ENCODE data around the gene HAUS6. TPM values are rescaled to one million over a fixed set of nuclear protein-coding genes. Genes with fewer than 3 reads are reported as not detected.
A peak's percentile ranks its signal among the peaks of the same experiment; 100 is the strongest.

The HAUS6 gene
- total and polyA plus RNA-seq, 2 of the 13 experiments (the other 11 are each of a cell fraction or from before 2014, with no cell fraction given): 9.8 to 31.1 TPM

- TF ChIP-seq HNRNPK (IDR thresholded peaks at IDR 0.05; ENCODE audit: low read depth, low read length, poor library complexity, severe bottlenecking) (no peak), MYPOP (CRISPR knock-in tag; IDR thresholded peaks at IDR 0.05) (0 out of 2 replicates have a peak, but pooled peaks have one; percentile 18), ELF1 (CRISPR knock-in tag; IDR thresholded peaks at IDR 0.05) (no peak), ZNF557 (CRISPR knock-in tag; IDR thresholded peaks at IDR 0.05) (no peak), REL (CRISPR knock-in tag; conservative IDR thresholded peaks at IDR 0.05) (no peak), HHEX (CRISPR knock-in tag; IDR thresholded peaks at IDR 0.05) (no peak), NFE2L1 (CRISPR knock-in tag; IDR thresholded peaks at IDR 0.05; ENCODE audit: borderline replicate concordance) (no peak), ZNF10 (CRISPR knock-in tag; IDR thresholded peaks at IDR 0.05; ENCODE audit: borderline replicate concordance, low read depth) (no peak), MYNN (CRISPR knock-in tag; IDR thresholded peaks at IDR 0.05; ENCODE audit: low read depth) (no peak), TCF7 (IDR thresholded peaks at IDR 0.05; ENCODE audit: low read depth) (peak; percentile 86), KLF11 (CRISPR knock-in tag; IDR thresholded peaks at IDR 0.05) (no peak), NCOA2 (CRISPR knock-in tag; IDR thresholded peaks at IDR 0.05) (peak; percentile 57), SAP130 (CRISPR knock-in tag; IDR thresholded peaks at IDR 0.05; ENCODE audit: low read depth) (peak; percentile 54; the same call in 1 of the 2 replicates), RBM22 (optimal IDR thresholded peaks at IDR 0.05; ENCODE audit: low read length) (no peak), ZNF253 (CRISPR knock-in tag; IDR thresholded peaks at IDR 0.05; ENCODE audit: borderline replicate concordance) (no peak)
- TF ChIP-seq, protein P1, sequence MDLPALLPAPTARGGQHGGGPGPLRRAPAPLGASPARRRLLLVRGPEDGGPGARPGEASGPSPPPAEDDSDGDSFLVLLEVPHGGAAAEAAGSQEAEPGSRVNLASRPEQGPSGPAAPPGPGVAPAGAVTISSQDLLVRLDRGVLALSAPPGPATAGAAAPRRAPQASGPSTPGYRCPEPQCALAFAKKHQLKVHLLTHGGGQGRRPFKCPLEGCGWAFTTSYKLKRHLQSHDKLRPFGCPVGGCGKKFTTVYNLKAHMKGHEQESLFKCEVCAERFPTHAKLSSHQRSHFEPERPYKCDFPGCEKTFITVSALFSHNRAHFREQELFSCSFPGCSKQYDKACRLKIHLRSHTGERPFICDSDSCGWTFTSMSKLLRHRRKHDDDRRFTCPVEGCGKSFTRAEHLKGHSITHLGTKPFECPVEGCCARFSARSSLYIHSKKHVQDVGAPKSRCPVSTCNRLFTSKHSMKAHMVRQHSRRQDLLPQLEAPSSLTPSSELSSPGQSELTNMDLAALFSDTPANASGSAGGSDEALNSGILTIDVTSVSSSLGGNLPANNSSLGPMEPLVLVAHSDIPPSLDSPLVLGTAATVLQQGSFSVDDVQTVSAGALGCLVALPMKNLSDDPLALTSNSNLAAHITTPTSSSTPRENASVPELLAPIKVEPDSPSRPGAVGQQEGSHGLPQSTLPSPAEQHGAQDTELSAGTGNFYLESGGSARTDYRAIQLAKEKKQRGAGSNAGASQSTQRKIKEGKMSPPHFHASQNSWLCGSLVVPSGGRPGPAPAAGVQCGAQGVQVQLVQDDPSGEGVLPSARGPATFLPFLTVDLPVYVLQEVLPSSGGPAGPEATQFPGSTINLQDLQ (CRISPR knock-in tag; IDR thresholded peaks at IDR 0.05): no peak
- TF ChIP-seq, protein P2, sequence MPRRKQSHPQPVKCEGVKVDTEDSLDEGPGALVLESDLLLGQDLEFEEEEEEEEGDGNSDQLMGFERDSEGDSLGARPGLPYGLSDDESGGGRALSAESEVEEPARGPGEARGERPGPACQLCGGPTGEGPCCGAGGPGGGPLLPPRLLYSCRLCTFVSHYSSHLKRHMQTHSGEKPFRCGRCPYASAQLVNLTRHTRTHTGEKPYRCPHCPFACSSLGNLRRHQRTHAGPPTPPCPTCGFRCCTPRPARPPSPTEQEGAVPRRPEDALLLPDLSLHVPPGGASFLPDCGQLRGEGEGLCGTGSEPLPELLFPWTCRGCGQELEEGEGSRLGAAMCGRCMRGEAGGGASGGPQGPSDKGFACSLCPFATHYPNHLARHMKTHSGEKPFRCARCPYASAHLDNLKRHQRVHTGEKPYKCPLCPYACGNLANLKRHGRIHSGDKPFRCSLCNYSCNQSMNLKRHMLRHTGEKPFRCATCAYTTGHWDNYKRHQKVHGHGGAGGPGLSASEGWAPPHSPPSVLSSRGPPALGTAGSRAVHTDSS (CRISPR knock-in tag; conservative IDR thresholded peaks at IDR 0.05): no peak
- TF ChIP-seq, protein P3, sequence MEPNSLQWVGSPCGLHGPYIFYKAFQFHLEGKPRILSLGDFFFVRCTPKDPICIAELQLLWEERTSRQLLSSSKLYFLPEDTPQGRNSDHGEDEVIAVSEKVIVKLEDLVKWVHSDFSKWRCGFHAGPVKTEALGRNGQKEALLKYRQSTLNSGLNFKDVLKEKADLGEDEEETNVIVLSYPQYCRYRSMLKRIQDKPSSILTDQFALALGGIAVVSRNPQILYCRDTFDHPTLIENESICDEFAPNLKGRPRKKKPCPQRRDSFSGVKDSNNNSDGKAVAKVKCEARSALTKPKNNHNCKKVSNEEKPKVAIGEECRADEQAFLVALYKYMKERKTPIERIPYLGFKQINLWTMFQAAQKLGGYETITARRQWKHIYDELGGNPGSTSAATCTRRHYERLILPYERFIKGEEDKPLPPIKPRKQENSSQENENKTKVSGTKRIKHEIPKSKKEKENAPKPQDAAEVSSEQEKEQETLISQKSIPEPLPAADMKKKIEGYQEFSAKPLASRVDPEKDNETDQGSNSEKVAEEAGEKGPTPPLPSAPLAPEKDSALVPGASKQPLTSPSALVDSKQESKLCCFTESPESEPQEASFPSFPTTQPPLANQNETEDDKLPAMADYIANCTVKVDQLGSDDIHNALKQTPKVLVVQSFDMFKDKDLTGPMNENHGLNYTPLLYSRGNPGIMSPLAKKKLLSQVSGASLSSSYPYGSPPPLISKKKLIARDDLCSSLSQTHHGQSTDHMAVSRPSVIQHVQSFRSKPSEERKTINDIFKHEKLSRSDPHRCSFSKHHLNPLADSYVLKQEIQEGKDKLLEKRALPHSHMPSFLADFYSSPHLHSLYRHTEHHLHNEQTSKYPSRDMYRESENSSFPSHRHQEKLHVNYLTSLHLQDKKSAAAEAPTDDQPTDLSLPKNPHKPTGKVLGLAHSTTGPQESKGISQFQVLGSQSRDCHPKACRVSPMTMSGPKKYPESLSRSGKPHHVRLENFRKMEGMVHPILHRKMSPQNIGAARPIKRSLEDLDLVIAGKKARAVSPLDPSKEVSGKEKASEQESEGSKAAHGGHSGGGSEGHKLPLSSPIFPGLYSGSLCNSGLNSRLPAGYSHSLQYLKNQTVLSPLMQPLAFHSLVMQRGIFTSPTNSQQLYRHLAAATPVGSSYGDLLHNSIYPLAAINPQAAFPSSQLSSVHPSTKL (CRISPR knock-in tag; IDR thresholded peaks at IDR 0.05): peak; percentile 55
Measured at GRCh38 chr9:19050637-19051591, 51.8 kb downstream of the HAUS6 start (continued).

Measured in HepG2 (cell line).